Gastrocnemius medialis (tissue), 4 donors: Measurements from ENCODE around the gene OR3A1. TPM values are rescaled to one million over a fixed set of nuclear protein-coding genes. Genes with fewer than 3 reads are reported as not detected.
"Not testable (repeated sequence)": the region's sequence is repeated elsewhere in the genome, so short reads cannot be mapped to it uniquely, and the experiment has no call there.

ENCODE experiments used
- ATAC-seq, 2 donors: fragments of 150-250 bp; one replicate each; pipeline ENCODE4 v1.9.1; 2016
- DNase-seq, 2 donors: peaks; one replicate each; pipeline ENCODE4 v3.0.0-alpha.2; 2019
- H3K27ac ChIP-seq, 4 donors: fragments of 200-600 bp; sonication (generic); 1 replicate in 1 of 4; 2 replicates in 3 of 4; pipeline ENCODE4 v1.5.1; 2016 to 2018; ENCODE audit warnings: mild to moderate bottlenecking in 2 of 4, moderate library complexity in 1 of 4
- H3K27me3 ChIP-seq, 3 donors: fragments of 200-600 bp; sonication (generic) in 2 of 3; 1 replicate in 1 of 3; 2 replicates in 2 of 3; pipeline versions ENCODE4 v1.5.1 to v1.6.0; 2016 to 2019; ENCODE audit warnings: mild to moderate bottlenecking in 1 of 3, moderate library complexity in 1 of 3
- H3K36me3 ChIP-seq, 2 donors: fragments of 200-600 bp; sonication (generic) in 1 of 2; one replicate each; pipeline ENCODE4 v1.5.1; 2017 to 2018
- H3K4me1 ChIP-seq, 2 donors: fragments of 200-600 bp; sonication (generic) in 1 of 2; one replicate each; pipeline ENCODE4 v1.5.1; 2016 to 2017; ENCODE audit warnings: mild to moderate bottlenecking in 2 of 2
- H3K4me3 ChIP-seq, 4 donors: fragments of 200-600 bp; sonication (generic) in 3 of 4; 1 replicate in 1 of 4; 2 replicates in 3 of 4; pipeline ENCODE4 v1.5.1; 2016 to 2019; ENCODE audit warnings: mild to moderate bottlenecking in 2 of 4
- H3K9me3 ChIP-seq, 3 donors: fragments of 200-600 bp; sonication (generic) in 2 of 3; 1 replicate in 1 of 3; 2 replicates in 2 of 3; pipeline ENCODE4 v1.5.1; 2016 to 2019
- POLR2A ChIP-seq, 2 donors: fragments of 450-650 bp; IDR thresholded peaks; one replicate each; pipeline ENCODE4 v1.6.1; 2017; ENCODE audit warnings: antibody characterized with exemption in 2 of 2, mild to moderate bottlenecking in 2 of 2, moderate library complexity in 2 of 2
- in situ Hi-C, 4 donors: fragments of 200-750 bp; cut with MboI; loops; one replicate each; pipeline versions ENCODE4 v1.15.0 to v1.8.0; 2017; ENCODE audit warnings: low sequenced_read_pairs in 4 of 4
- intact Hi-C: fragments of 100-400 bp; cut with DNase I; formaldehyde crosslinking; loops from one replicate; pipeline ENCODE4 v1.15.1; 2023; ENCODE audit warnings: low total_unique reads
- total RNA-seq, 4 donors: library from RNA; depleted of rRNA; stranded (reverse); fragments of >200 nt; gene quantifications; one replicate each; pipeline versions ENCODE4 v1.1.0 to v1.2.3, GENCODE V29; 2016
- TF ChIP-seq, protein P1 (sequence below), 5 experiments: fragments of 450-650 bp in 3 of 5; fragments of 200-600 bp in 2 of 5; sonication (generic) in 2 of 5; IDR thresholded peaks in 4 of 5; conservative IDR thresholded peaks in 1 of 5; 1 replicate in 4 of 5; 2 replicates in 1 of 5; pipeline ENCODE4 v1.5.1; 2016 to 2019; ENCODE audit warnings: antibody characterized with exemption in 5 of 5, mild to moderate bottlenecking in 3 of 5, moderate library complexity in 3 of 5

Gene OR3A1
- total RNA-seq, 4 donors from 2014 or later: not detected

GRCh38 chr17:3271072-3271848, 26.9 kb downstream of the OR3A1 start:
- intact Hi-C loops: no loop called here
- H3K36me3 ChIP-seq: no peaks in the 10 kb centered on the region
- H3K9me3 ChIP-seq: no peaks in the 10 kb centered on the region
- H3K27ac ChIP-seq: no peak overlapping the region
- no peaks in the 10 kb centered on the region for H3K4me1 ChIP-seq
- no peaks in the 10 kb centered on the region for H3K27me3 ChIP-seq
- DNase-seq: no peak
- no peak overlapping the region for H3K4me3 ChIP-seq
- in situ Hi-C loops: no loop called here
- ATAC-seq: no peak
- TF ChIP-seq, protein P1, sequence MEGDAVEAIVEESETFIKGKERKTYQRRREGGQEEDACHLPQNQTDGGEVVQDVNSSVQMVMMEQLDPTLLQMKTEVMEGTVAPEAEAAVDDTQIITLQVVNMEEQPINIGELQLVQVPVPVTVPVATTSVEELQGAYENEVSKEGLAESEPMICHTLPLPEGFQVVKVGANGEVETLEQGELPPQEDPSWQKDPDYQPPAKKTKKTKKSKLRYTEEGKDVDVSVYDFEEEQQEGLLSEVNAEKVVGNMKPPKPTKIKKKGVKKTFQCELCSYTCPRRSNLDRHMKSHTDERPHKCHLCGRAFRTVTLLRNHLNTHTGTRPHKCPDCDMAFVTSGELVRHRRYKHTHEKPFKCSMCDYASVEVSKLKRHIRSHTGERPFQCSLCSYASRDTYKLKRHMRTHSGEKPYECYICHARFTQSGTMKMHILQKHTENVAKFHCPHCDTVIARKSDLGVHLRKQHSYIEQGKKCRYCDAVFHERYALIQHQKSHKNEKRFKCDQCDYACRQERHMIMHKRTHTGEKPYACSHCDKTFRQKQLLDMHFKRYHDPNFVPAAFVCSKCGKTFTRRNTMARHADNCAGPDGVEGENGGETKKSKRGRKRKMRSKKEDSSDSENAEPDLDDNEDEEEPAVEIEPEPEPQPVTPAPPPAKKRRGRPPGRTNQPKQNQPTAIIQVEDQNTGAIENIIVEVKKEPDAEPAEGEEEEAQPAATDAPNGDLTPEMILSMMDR (IDR thresholded peaks at IDR 0.05 in 4 of 5, conservative IDR thresholded peaks at IDR 0.05 in 1 of 5): no peak
- TF ChIP-seq POLR2A (IDR thresholded peaks at IDR 0.05): no peak

DNA sequence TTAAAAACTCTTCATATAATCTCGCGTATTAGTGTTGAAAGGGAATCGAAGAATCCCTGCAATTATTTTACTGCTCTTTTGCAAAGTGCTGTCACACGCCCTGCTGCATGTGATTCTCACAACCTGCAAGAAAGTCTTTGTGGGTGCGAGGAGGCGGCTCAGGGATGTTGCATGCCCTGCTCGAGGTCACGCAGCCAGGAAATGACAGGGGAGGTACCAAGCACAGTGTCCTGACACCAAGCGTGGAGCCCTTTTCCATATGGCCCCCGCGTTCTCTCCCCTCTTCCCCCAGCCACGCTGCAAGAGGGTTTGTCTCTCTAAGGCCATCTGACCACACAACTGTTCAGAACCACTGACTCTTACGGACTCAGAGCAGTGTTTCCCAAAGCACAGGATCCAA, 37.6 kb downstream of the OR3A1 start:
- DNase-seq (no peak), ATAC-seq (no peak)
- intact Hi-C loops: no loop called here
- in situ Hi-C loops: no loop called here
- Histone ChIP-seq H3K36me3 (no peaks in the 10 kb centered on the region), H3K27ac (no peak overlapping the region), H3K27me3 (no peaks in the 10 kb centered on the region), H3K9me3 (no peaks in the 10 kb centered on the region), H3K4me3 (no peak overlapping the region), H3K4me1 (no peaks in the 10 kb centered on the region)
- TF ChIP-seq, protein P1 (IDR thresholded peaks at IDR 0.05 in 4 of 5, conservative IDR thresholded peaks at IDR 0.05 in 1 of 5): no peak
- TF ChIP-seq POLR2A (IDR thresholded peaks at IDR 0.05): no peak

DNA sequence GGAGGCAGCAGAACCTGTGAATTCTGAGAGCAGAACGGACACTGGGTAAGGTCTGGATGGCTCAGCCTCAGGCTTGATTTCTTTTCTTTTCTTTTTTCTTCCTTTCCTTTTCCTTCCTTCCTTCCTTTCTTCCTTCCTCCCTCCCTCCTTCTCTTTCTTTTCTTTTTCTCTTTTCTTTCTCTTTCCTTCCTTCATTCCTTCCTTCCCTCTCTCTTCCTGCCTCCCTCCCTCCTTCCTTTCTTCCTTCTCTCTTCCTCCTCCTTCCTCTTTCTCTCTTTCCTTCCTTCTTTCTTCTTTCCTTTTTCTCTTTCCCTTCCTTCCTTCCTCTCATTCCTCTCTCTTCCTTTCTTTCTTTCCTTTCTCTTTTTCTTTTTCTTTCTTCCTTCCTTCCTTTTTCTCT, 38.0 kb downstream of the OR3A1 start:
- intact Hi-C loops (no loop called here), in situ Hi-C loops (no loop called here)
- Histone ChIP-seq H3K36me3 (no peaks in the 10 kb centered on the region), H3K4me1 (no peaks in the 10 kb centered on the region), H3K4me3 (no peak overlapping the region), H3K27me3 (no peaks in the 10 kb centered on the region), H3K9me3 (no peaks in the 10 kb centered on the region), H3K27ac (no peak overlapping the region)
- no peak for DNase-seq
- no peak for TF ChIP-seq POLR2A (IDR thresholded peaks at IDR 0.05)
- TF ChIP-seq, protein P1 (IDR thresholded peaks at IDR 0.05 in 4 of 5, conservative IDR thresholded peaks at IDR 0.05 in 1 of 5): no peak
- no peak for ATAC-seq

DNA sequence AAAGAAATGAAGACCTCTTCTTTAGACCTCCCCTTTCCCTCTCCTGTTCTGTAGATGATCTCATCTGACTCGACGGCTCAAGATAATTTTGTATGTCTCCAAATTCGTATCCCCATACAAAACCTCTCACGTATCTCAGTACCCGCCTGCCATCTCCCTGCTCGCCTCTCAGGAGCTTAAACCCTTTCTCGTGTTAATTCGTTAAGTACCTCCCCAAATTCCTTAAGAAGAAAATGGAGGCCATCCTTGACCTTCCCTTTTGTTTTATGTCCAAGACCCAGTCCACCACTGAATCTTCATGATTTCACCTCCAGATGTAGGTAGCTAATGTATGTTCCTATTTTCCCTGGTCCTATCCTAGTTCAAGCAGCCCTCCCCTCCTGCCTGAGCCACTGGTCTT, 41.6 kb downstream of the OR3A1 start:
- H3K4me1 ChIP-seq: no peaks in the 10 kb centered on the region
- DNase-seq (no peak), ATAC-seq (no peak)
- no peaks in the 10 kb centered on the region for H3K9me3 ChIP-seq
- TF ChIP-seq POLR2A (IDR thresholded peaks at IDR 0.05): no peak
- TF ChIP-seq, protein P1 (IDR thresholded peaks at IDR 0.05 in 4 of 5, conservative IDR thresholded peaks at IDR 0.05 in 1 of 5): no peak
- H3K27ac ChIP-seq: no peak overlapping the region
- in situ Hi-C loops (no loop called here), intact Hi-C loops (no loop called here)
- no peaks in the 10 kb centered on the region for H3K27me3 ChIP-seq
- no peaks in the 10 kb centered on the region for H3K36me3 ChIP-seq
- no peak overlapping the region for H3K4me3 ChIP-seq

- ATAC-seq, H3K27ac ChIP-seq, in situ Hi-C loops, H3K4me1 ChIP-seq, intact Hi-C loops, H3K4me3 ChIP-seq, DNase-seq, H3K27me3 ChIP-seq, H3K36me3 ChIP-seq, H3K9me3 ChIP-seq: not testable (repeated sequence)
Measured at GRCh38 chr17:3249013-3249412, 49.1 kb downstream of the OR3A1 start.

DNA sequence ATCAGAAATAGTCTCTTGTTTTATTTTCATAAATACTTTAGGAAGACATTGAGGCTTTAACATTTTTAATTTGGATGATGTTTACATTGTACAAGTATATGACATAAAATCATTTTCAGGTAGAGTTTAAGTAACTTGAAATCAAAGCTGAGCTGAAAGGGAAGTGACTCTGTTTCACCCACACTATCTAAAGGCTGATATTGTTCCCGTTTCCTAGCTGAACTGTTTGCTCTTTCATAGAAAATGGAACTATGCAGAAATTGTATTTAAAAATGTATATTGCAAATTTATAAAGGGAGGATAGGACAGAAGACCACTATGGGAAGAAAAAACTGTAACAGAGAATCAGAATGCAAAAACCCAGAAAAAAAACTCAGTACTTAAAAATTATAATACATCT, 53.3 kb downstream of the OR3A1 start:
- H3K4me3 ChIP-seq, H3K4me1 ChIP-seq, DNase-seq, H3K27ac ChIP-seq, intact Hi-C loops, H3K9me3 ChIP-seq, in situ Hi-C loops, H3K36me3 ChIP-seq, ATAC-seq, H3K27me3 ChIP-seq: not testable (repeated sequence)

DNA sequence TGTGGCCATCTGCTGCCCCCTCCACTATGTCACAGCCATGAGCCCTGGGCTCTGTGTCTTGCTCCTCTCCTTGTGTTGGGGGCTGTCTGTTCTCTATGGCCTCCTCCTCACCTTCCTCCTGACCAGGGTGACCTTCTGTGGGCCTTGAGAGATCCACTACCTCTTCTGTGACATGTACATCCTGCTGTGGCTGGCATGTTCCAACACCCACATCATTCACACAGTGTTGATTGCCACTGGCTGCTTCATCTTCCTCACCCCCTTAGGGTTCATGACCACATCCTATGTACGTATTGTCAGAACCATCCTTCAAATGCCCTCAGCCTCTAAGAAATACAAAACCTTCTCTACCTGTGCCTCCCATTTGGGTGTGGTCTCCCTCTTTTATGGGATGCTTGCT, 57.1 kb downstream of the OR3A1 start:
- ATAC-seq, H3K36me3 ChIP-seq, H3K4me3 ChIP-seq, DNase-seq, H3K9me3 ChIP-seq, in situ Hi-C loops, H3K27me3 ChIP-seq, H3K4me1 ChIP-seq, H3K27ac ChIP-seq, intact Hi-C loops: not testable (repeated sequence)
